HepG2 (cell line): ENCODE data around the gene ZNF513. TPM values are rescaled to one million over a fixed set of nuclear protein-coding genes. Genes with fewer than 3 reads are reported as not detected.

ENCODE experiments used
- ATAC-seq: fragments of 200-7000 bp; cut with Tn5 transposase; 3 replicates; pipeline ENCODE4 v1.9.1; 2020; ENCODE audit warnings: mild to moderate bottlenecking, moderate library complexity
- BruUV-seq: library from RNA; stranded (reverse); fragments of 400-500 nt; replicated peaks from 2 replicates; lab custom pipeline; 2021; lab: Mats Ljungman, UMichigan
- CTCF ChIA-PET: fragments of 300-600 bp; formaldehyde crosslinking; extraction: SDS; loops from one replicate; lab custom pipeline; 2021; ENCODE audit warnings: low total read pairs, inconsistent platforms, low intra/inter-chr PET ratio; lab: Yijun Ruan, JAX
- POLR2A ChIA-PET: fragments of 350-600 bp; sonication (Branson Sonifier 250); formaldehyde crosslinking; loops from one replicate; lab custom pipeline; 2020; ENCODE audit warnings: antibody characterized with exemption, inconsistent platforms; lab: Yijun Ruan, JAX
- DNase-seq: peaks from one replicate; pipeline ENCODE4 v3.0.0-alpha.2; 2015; ENCODE audit warnings: low spot score
- FAIRE-seq: peaks from 3 replicates; lab custom pipeline; 2011; peaks lifted over from hg19 to GRCh38; lab: Jason Lieb, UNC
- H2AFZ ChIP-seq: one replicate; pipeline ENCODE4 v1.6.1; 2011; ENCODE audit warnings: low read length, inconsistent platforms
- H3K27ac ChIP-seq: fragments of 300-600 bp; 3 replicates; pipeline ENCODE4 v1.8.0; 2011; ENCODE audit warnings: mixed run types, mild to moderate bottlenecking, mixed read lengths, low read length, inconsistent platforms; ENCODE audit not compliant: insufficient read depth; ENCODE audit errors: extremely low read length
- H3K27me3 ChIP-seq, 2 experiments: fragments of 200-600 bp in 1 of 2; 2 replicates in 1 of 2; 3 replicates in 1 of 2; pipeline versions ENCODE4 v1.6.0 to v1.8.0; 2011; ENCODE audit warnings: low read length in 2 of 2, mild to moderate bottlenecking in 2 of 2, moderate library complexity in 2 of 2, inconsistent platforms in 1 of 2; ENCODE audit not compliant: insufficient read depth in 2 of 2, control insufficient read depth in 1 of 2
- H3K36me3 ChIP-seq, 2 experiments: fragments of 200-600 bp in 1 of 2; replicated peaks in 1 of 2; 2 replicates in 1 of 2; 3 replicates in 1 of 2; pipeline versions ENCODE4 v1.5.1 to v1.8.0; 2011; ENCODE audit warnings: low read length in 2 of 2, inconsistent platforms in 1 of 2; ENCODE audit not compliant: insufficient read depth in 2 of 2, control insufficient read depth in 1 of 2
- H3K4me1 ChIP-seq: 2 replicates; pipeline ENCODE4 v1.5.1; 2012; ENCODE audit warnings: low read length, inconsistent platforms; ENCODE audit not compliant: insufficient read depth
- H3K4me2 ChIP-seq: 2 replicates; pipeline ENCODE4 v1.6.0; 2011; ENCODE audit warnings: low read depth, low read length, inconsistent platforms
- H3K4me3 ChIP-seq, 3 experiments: fragments of 200-600 bp in 1 of 3; sonication (generic), shearing (Covaris generic) in 1 of 3; replicated peaks in 1 of 3; 2 replicates each; pipeline ENCODE4 v1.5.1; 2011 to 2016; ENCODE audit warnings: low read length in 3 of 3, inconsistent platforms in 2 of 3, low read depth in 2 of 3, mild to moderate bottlenecking in 2 of 3, control low read depth in 1 of 3, mixed read lengths in 1 of 3; ENCODE audit not compliant: insufficient read depth in 1 of 3
- H3K79me2 ChIP-seq: one replicate; pipeline ENCODE4 v1.6.1; 2011; ENCODE audit warnings: low read length, inconsistent platforms; ENCODE audit not compliant: insufficient read depth
- H3K9ac ChIP-seq: 2 replicates; pipeline ENCODE4 v1.6.0; 2011; ENCODE audit warnings: mild to moderate bottlenecking, low read depth, low read length, inconsistent platforms; ENCODE audit not compliant: insufficient read depth
- H3K9me3 ChIP-seq: 2 replicates; pipeline ENCODE4 v1.5.1; 2012; ENCODE audit warnings: mild to moderate bottlenecking, low read length
- H4K20me1 ChIP-seq: 2 replicates; pipeline ENCODE4 v1.6.0; 2011; ENCODE audit warnings: inconsistent platforms, mild to moderate bottlenecking, low read length, moderate library complexity; ENCODE audit not compliant: insufficient read depth
- GFI1 ChIP-seq: sonication (generic); formaldehyde crosslinking; IDR thresholded peaks from 2 replicates; pipeline ENCODE4 v1.5.0; 2020; ENCODE audit warnings: missing genetic modification reagents, mild to moderate bottlenecking, borderline replicate concordance
- HIVEP1 ChIP-seq: sonication (generic); formaldehyde crosslinking; IDR thresholded peaks from 2 replicates; pipeline ENCODE4 v1.4.0; 2020; ENCODE audit warnings: mild to moderate bottlenecking, missing genetic modification reagents
- HNRNPUL1 ChIP-seq: fragments of 200-400 bp; formaldehyde crosslinking; IDR thresholded peaks from 2 replicates; pipeline ENCODE4 v1.6.1; 2017; ENCODE audit warnings: low read depth, mild to moderate bottlenecking, low read length, moderate library complexity
- MBD4 ChIP-seq: IDR thresholded peaks from 2 replicates; pipeline ENCODE4 v1.6.1; 2012; ENCODE audit warnings: low read length, inconsistent platforms, borderline replicate concordance
- POLR2AphosphoS5 ChIP-seq: IDR thresholded peaks from 2 replicates; pipeline ENCODE4 v1.6.1; 2012; ENCODE audit warnings: low read depth, low read length
- POLR2G ChIP-seq: fragments of 200-400 bp; formaldehyde crosslinking; IDR thresholded peaks from 2 replicates; pipeline ENCODE4 v1.6.1; 2018; ENCODE audit warnings: mild to moderate bottlenecking, low read depth, low read length, moderate library complexity
- RBFOX2 ChIP-seq: fragments of 200-400 bp; formaldehyde crosslinking; IDR thresholded peaks from 2 replicates; pipeline ENCODE4 v1.6.1; 2017; ENCODE audit warnings: low read depth, mild to moderate bottlenecking, low read length
- SATB2 ChIP-seq: sonication (generic); formaldehyde crosslinking; IDR thresholded peaks from 2 replicates; pipeline ENCODE4 v1.5.0; 2020; ENCODE audit warnings: missing genetic modification reagents
- SMC3 ChIP-seq: IDR thresholded peaks from 2 replicates; pipeline ENCODE4 v1.6.1; 2011; ENCODE audit warnings: low read length, improper control_type of control experiment
- TCF12 ChIP-seq, 2 experiments: fragments of 450-650 bp in 1 of 2; sonication (generic) in 1 of 2; formaldehyde crosslinking in 1 of 2; IDR thresholded peaks; 2 replicates each; pipeline versions ENCODE4 v1.6.1 to v1.8.0; 2017 to 2022; ENCODE audit warnings: antibody characterized with exemption in 1 of 2, mild to moderate bottlenecking in 1 of 2, missing genetic modification reagents in 1 of 2, moderate library complexity in 1 of 2
- TRIM24 ChIP-seq: sonication (generic); formaldehyde crosslinking; IDR thresholded peaks from 2 replicates; pipeline ENCODE4 v1.8.0; 2022; ENCODE audit warnings: mild to moderate bottlenecking, missing genetic modification reagents
- ZKSCAN8 ChIP-seq: IDR thresholded peaks from 2 replicates; pipeline ENCODE4 v1.6.1; 2016; ENCODE audit warnings: borderline replicate concordance, missing genetic modification reagents, missing compliant biosample characterization
- ZNF136 ChIP-seq: sonication (generic); formaldehyde crosslinking; IDR thresholded peaks from 2 replicates; pipeline ENCODE4 v1.8.1; 2022; ENCODE audit warnings: low read depth, mild to moderate bottlenecking, moderate library complexity, missing genetic modification reagents
- ZNF605 ChIP-seq: sonication (generic); formaldehyde crosslinking; IDR thresholded peaks from 2 replicates; pipeline ENCODE4 v1.8.0; 2022; ENCODE audit warnings: mild to moderate bottlenecking, missing genetic modification reagents
- ZNF761 ChIP-seq: sonication (generic); formaldehyde crosslinking; conservative IDR thresholded peaks from 2 replicates; pipeline ENCODE4 v1.4.0; 2020; ENCODE audit warnings: mild to moderate bottlenecking, missing genetic modification reagents
- ZSCAN9 ChIP-seq: IDR thresholded peaks from 2 replicates; pipeline ENCODE4 v1.6.1; 2016; ENCODE audit warnings: borderline replicate concordance
- WGBS: methylation state at CpG from one replicate; pipeline ENCODE4 v1.1.6; 2017; ENCODE audit warnings: low lambda C conversion rate; 5-methylcytosine and 5-hydroxymethylcytosine counted together
- in situ Hi-C: cut with HindIII; loops from 2 replicates; pipeline ENCODE4 v1.10.0; 2017; ENCODE audit warnings: low pct_unique_long_range_greater_than_20kb; ENCODE audit not compliant: extremely low pct_ligation_motif_present
- intact Hi-C: fragments of 100-400 bp; cut with micrococcal nuclease; formaldehyde crosslinking; loops from one replicate; pipeline ENCODE4 v1.10.0; 2022; ENCODE audit not compliant: unreplicated experiment
- polyA plus RNA-seq, 8 experiments: library from polyadenylated mRNA; depleted of rRNA in 3 of 8; stranded (reverse) in 7 of 8; unstranded in 1 of 8; fragments of >200 nt; fragmentation: Illumina TruSeq in 4 of 8; extraction: Trizol in 4 of 8; gene quantifications; 2 replicates each; pipeline versions ENCODE4 v1.2.1 to v1.2.3, GENCODE V29; 2011 to 2016; ENCODE audit warnings: low read depth in 4 of 8, missing spikeins in 1 of 8, mixed read lengths in 1 of 8; ENCODE audit not compliant: insufficient read depth in 1 of 8
- total RNA-seq, 5 experiments: library from RNA; depleted of rRNA; stranded (reverse); fragments of >200 nt; fragmentation: Illumina TruSeq; extraction: Trizol; gene quantifications; 2 replicates each; pipeline ENCODE4 v1.2.3, GENCODE V29; 2016; ENCODE audit warnings: low read depth in 1 of 5
- TF ChIP-seq, protein P1 (sequence below): sonication (generic); formaldehyde crosslinking; IDR thresholded peaks from 2 replicates; pipeline ENCODE4 v1.4.0; 2020; ENCODE audit warnings: mild to moderate bottlenecking, missing genetic modification reagents
- TF ChIP-seq, protein P2 (sequence below): sonication (generic); formaldehyde crosslinking; IDR thresholded peaks from 2 replicates; pipeline ENCODE4 v1.4.0; 2020; ENCODE audit warnings: mild to moderate bottlenecking, missing genetic modification reagents

The ZNF513 gene
- total and polyA plus RNA-seq, 2 of the 13 experiments (the other 11 are each of a cell fraction or from before 2014, with no cell fraction given): 4.9 to 6.3 TPM

DNA sequence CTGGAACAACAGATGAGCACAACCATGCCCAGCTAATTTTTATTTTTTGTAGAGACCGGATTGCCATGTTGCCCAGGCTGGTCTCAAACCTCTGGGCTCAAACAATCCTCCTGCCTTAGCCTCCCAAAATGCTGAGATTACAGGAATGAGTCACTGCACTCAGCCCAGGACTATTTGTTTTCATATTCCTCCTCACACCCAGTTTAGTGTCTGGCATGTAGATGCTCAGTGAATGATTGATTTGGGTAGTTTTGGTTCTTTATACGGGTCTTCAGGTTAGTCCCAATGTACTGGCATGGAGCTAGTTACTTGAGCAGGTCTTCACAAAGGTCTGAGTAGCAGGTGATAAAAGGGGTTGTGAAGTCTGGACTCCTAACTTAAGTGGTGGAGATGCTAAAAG, 16.6 kb downstream of the ZNF513 start:
- in situ Hi-C loops: no loop called here
- no peak for DNase-seq
- Histone ChIP-seq H3K79me2 (peaks cover 13% of the 10 kb centered on the region), H4K20me1 (no peaks in the 10 kb centered on the region), H3K27me3 (no peaks in the 10 kb centered on the region), H3K27ac (no peak overlapping the region), H3K9me3 (no peaks in the 10 kb centered on the region), H3K36me3 (peaks cover 19 to 48% of the 10 kb centered on the region in 2 experiments), H3K4me2 (no peak overlapping the region), H3K4me3 (no peak overlapping the region), H2AFZ (no peak overlapping the region), H3K9ac (no peak overlapping the region), H3K4me1 (peaks cover 23% of the 10 kb centered on the region)
- no TSS peak for BruUV-seq
- no peak for FAIRE-seq
- 97% methylated on average over 2 of the region's 2 CpGs for WGBS
- intact Hi-C loops: no loop called here
- ChIA-PET POLR2A (interaction anchor here (0.5 to 9.5 kb wide), 9 partner anchors 7 to 219 kb away, joined by 3 to 125 read pairs (median 4); partner anchors contain the start of genes GTF3C2, MPV17, PPM1G and ZNF512), CTCF (no interaction called here)
- ATAC-seq: peak; percentile 12
- TF ChIP-seq ZKSCAN8 (CRISPR knock-in tag): no peak
- TF ChIP-seq POLR2G: peak; percentile 5; the same call in 1 of the 2 replicates
- TF ChIP-seq HIVEP1 (CRISPR knock-in tag): no peak
- TF ChIP-seq, protein P1, sequence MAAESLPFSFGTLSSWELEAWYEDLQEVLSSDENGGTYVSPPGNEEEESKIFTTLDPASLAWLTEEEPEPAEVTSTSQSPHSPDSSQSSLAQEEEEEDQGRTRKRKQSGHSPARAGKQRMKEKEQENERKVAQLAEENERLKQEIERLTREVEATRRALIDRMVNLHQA (CRISPR knock-in tag): no peak
- TF ChIP-seq POLR2AphosphoS5: peak; percentile 59; the same call in 1 of the 2 replicates
- TF ChIP-seq ZSCAN9: no peak
- TF ChIP-seq TCF12 (IDR thresholded peaks at IDR 0.05): no peak
- no peak for TF ChIP-seq TCF12 (CRISPR knock-in tag; IDR thresholded peaks at IDR 0.05)
- TF ChIP-seq, protein P2, sequence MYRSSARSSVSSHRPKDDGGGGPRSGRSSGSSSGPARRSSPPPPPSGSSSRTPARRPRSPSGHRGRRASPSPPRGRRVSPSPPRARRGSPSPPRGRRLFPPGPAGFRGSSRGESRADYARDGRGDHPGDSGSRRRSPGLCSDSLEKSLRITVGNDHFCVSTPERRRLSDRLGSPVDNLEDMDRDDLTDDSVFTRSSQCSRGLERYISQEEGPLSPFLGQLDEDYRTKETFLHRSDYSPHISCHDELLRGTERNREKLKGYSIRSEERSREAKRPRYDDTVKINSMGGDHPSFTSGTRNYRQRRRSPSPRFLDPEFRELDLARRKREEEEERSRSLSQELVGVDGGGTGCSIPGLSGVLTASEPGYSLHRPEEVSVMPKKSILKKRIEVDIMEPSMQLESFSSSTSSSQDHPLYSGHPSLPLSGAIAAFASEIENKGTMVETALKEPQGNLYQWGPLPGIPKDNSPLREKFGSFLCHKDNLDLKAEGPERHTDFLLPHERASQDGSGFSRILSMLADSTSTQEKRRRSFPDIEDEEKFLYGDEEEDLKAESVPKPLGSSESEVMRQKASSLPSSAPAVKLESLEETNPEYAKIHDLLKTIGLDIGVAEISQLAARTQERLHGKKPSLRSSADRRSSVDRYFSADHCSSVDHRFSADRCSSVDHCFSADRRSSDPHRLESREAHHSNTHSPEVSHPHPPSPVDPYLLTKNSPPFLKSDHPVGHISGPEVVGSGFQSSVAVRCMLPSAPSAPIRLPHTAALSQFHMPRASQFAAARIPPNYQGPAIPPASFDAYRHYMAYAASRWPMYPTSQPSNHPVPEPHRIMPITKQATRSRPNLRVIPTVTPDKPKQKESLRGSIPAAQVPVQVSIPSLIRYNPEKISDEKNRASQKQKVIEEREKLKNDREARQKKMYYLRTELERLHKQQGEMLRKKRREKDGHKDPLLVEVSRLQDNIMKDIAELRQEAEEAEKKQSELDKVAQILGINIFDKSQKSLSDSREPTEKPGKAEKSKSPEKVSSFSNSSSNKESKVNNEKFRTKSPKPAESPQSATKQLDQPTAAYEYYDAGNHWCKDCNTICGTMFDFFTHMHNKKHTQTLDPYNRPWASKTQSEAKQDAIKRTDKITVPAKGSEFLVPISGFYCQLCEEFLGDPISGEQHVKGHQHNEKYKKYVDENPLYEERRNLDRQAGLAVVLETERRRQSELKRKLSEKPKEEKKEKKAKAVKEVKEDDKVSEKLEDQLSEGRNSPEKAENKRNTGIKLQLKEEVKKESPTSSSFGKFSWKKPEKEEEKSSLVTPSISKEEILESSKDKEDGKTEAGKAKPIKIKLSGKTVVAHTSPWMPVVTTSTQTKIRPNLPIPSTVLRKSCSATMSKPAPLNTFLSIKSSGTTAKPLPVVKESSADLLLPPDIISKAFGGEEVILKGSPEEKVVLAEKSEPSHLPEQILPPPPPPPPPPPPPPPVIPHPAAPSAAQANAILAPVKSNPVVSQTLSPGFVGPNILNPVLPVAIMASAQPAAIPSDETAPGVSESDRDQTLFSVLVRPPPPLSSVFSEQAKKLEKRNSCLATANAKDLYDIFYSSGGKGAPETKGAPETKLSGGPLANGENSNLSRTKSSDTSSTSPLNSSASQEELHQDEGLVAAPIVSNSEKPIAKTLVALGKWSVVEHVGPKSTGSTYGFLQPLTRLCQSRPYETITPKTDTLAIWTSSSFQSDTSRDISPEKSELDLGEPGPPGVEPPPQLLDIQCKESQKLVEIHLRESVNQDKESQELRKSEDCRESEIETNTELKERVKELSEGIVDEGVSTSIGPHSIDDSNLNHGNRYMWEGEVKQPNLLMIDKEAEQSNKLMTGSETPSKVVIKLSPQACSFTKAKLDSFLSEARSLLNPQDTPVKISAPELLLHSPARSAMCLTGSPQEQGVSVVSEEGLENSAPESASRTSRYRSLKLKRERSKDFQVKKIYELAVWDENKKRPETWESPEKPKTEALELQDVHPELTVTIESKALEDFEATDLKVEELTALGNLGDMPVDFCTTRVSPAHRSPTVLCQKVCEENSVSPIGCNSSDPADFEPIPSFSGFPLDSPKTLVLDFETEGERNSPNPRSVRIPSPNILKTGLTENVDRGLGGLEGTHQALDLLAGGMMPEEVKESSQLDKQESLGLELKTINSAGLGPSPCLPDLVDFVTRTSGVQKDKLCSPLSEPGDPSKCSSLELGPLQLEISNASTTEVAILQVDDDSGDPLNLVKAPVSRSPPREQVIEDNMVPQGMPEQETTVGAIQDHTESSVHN (CRISPR knock-in tag): no peak
- 0 out of 2 replicates have a peak, but pooled peaks have one; percentile 15 for TF ChIP-seq RBFOX2
- peak; percentile 19; the same call in 1 of the 2 replicates for TF ChIP-seq ZNF605 (CRISPR knock-in tag)
- no peak for TF ChIP-seq GFI1 (CRISPR knock-in tag)
- no peak for TF ChIP-seq SMC3
- 0 out of 2 replicates have a peak, but pooled peaks have one; percentile 28 for TF ChIP-seq MBD4
- no peak for TF ChIP-seq ZNF761 (CRISPR knock-in tag)
- no peak for TF ChIP-seq ZNF136 (CRISPR knock-in tag)
- TF ChIP-seq TRIM24 (CRISPR knock-in tag): no peak
- no peak for TF ChIP-seq HNRNPUL1
- TF ChIP-seq SATB2 (CRISPR knock-in tag): no peak
